RPMI8226 (cell line): Measurements from ENCODE around the gene INPP4B.

Source experiments
- DNase-seq: peaks from one replicate; pipeline ENCODE4 v3.0.0-alpha.2; 2015

INPP4B gene

DNA sequence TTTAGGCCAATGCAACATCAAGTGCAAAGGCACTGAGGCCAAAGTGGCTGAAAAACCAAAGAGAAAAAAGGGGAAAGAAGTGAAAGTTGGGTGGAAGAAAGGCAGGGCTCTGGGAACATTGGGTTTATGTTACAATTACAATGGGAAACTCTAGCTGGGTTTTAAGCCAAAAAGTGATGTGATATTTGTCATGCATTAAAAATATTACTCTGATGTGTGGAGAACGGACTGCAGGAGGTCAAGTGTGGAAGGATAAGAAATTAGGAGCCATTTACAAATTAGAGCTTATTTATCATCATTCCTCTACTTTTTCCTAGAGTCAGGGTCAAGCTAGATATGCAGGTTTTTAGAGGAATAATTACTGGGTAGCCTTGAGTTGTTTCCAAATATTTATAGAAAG is 516.8 kb downstream of the INPP4B start:
- DNase-seq: no peak

DNA sequence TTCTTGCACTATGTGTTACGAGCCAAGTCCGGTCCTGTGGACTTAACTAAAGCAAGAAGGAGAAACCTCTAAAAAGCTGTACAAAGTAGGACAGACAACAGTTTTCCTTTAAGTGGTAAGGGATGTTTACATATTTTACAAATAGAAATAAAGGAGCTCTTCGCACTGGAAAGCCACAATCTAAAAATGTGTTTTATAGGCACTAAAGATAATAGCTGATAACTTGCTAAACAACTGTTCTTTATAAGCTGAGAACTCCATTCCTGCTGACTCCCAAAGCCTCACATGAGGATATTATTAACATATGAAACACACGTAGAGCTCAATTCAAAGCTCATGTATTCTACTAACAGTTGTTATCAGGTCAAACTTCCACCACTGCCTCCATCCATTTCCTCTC is 519.9 kb downstream of the INPP4B start:
- no peak for DNase-seq

DNA sequence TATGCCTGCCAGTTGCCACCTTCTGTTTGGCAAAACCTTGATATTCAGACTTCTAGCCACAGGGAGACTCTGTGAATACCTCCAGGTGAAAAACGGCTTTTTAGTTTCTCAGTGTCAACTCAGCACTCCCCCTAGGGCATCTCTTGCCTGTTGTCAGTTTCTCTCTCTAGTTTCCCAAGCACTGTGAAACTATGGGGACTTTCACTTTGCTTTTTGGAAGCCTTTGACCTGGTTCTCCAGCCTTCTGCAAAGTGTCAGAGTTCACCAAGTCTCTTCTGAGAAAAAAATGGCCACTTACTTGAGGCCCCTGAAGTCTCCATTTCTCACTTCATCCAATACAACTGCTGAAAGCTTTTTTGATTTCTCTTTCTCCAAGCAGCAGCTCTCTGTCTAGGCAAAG is 521.5 kb downstream of the INPP4B start:
- DNase-seq: peak; percentile 68

DNA sequence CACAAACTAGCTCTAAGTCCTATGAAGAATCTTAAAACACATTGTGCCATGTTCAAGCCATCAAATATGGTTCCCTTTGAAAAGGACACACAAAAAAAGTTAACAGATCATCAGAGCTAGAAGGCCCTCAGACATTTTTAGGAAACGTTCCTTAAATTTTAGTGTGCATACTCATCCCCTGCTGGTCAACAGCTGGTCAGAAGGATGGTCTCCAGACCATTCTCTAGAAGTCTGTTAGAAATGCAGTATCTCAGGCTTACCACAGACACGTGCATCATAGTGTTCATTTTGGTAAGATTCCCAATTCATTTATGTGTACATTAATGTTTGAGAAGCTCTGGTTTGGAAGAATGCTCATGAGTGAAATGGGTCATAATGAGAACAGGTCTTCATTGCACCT is 523.1 kb downstream of the INPP4B start:
- no peak for DNase-seq

DNA sequence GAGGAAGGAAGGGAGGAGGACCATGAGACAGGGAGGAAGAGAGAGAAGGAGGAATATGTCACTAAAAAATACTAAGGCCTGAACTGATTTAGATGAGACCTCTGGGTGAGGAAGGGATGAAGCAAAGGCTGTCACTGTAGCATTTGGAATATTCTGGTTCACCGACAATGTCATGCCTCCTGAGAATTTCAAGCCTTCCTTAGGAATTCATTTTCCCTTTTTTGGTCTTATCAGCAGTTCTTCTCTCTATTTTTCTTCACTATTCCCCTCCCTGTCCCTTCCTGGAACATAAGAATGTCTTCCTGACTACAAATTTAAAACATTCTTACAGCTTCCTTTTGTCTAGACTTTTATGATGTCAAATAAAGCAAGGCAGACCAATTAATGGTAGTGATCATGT is 527.8 kb downstream of the INPP4B start:
- DNase-seq: no peak

DNA sequence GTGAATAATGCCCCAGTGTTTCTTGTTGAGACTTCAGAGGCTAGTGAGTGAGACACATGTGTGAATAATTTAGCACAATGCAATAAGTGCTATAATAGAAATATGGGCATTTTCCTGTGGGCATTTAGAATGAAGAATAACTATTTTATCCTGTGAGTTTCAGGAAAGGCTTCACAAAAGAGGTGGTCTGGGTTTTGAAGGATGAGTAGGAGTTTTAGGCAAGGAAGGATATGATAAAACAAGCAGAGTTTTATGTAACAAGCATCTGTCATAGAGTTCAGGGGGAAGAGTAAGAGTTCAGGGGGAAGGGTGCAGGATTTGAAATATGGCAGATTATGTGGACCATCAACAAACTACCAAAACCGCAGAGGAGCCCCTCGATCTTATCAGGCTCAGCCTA is 529.2 kb downstream of the INPP4B start:
- no peak for DNase-seq

DNA sequence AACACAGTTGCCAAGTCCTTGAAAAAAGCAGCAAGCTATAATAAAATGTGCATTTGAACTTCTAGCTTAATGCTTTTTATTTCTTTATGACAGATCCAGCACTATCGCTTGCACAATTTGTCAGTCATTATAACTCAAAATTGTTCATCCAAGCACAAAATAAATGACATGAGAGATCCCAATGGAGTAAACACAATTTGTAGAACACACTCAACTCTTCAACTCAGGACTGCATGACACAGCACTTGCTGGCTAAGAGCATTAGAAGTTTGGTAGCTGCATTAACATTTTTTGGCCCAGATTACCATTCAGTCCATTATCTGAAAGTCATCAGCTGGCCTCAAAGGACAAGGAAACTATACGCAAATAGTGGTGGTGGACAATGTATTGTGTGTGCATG is 530.1 kb downstream of the INPP4B start:
- peak; percentile 22 for DNase-seq

DNA sequence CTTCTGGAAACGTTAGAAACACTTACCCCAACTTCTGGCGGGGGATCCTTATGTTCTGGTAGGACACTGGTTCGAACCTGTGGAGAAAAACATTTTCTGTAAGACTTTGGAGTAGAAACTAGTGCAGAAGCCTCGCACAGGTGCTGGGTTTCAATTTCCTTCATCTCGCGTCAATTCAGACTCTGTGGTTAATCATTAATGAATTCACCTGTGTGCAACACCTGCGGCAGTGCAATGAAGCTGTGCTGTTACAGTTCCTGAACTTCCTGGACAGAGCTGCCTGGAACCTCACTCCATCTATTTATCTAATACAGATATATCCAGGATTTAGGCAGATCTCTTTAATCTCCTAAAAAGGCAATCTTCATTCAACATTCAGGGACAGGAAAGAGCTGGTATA is 531.4 kb downstream of the INPP4B start:
- DNase-seq: peak; percentile 47

DNA sequence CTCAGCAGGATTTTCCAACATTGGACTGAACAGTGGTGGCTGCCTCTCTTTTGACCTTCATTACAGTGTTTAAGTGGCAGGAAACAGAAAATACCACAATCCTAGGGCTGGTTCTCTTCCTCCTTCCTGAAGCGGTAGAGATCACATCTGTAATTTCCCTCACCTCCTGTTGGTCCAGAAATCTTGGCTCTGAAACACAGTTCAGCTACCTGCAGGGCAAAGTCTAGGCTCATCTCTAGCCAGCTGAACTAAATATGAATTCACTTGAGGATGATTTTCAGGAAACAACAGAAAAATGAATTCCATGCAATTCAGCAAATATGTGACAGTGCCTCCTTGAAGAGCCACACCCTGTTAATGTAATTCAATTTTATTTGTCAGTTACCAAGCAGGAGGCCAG is 531.9 kb downstream of the INPP4B start:
- peak; percentile 22 for DNase-seq

DNA sequence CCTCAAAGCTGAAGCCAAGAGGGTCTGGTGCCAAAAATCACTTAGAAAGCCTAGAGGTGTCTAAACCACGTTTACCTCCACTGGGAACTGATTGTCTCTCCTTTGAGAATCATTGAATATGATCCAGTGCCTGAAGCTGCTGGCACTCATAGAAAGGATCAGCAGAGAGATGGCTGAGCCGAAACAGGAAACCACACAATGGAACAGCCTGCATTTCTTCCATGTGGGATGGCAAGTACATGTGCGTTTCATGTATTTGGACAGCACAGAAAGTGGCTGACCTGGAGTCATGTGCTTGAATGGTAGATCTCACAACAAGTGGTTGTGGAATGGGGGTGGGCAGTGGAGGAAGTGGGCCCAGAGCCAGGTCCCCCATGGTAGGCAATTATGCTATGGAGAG is 533.7 kb downstream of the INPP4B start:
- DNase-seq: no peak

DNA sequence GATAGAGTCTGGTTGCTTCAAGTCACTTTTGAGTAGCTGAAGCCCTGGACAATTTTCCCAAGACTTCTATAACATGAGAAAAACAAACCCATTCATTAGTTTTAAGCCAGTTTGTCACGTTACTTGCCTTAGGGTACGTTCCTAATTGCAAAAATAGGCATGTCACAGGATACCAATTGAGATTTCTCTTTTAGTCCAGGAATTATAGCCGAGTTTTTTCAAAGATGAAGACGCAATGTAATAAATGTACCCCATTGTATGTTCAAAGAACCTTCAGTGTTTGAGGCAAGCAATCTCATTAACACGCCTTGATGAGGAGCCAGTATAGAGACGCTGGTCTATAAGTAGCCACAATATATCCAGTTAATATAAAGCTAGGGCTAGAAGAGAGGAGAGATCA is 534.2 kb downstream of the INPP4B start:
- no peak for DNase-seq

DNA sequence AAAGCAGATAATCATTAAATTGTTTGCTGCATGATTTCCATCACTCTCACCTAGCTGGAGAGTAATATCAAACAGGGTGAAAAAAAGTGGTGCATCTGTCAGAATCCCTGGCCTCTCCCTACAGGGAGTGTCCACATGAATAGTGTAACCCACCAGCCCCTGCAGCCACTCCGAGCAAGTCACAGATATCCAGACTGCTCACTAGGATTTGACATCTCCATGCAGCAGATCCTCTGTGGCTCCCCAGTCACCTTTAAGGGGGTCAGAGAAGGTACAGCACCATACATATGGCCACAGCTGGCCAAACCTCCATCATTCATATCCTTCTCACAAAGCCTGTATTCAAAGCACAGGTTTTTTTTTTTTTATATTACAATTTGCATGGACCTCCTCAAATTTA is 536.3 kb downstream of the INPP4B start:
- no peak for DNase-seq

DNA sequence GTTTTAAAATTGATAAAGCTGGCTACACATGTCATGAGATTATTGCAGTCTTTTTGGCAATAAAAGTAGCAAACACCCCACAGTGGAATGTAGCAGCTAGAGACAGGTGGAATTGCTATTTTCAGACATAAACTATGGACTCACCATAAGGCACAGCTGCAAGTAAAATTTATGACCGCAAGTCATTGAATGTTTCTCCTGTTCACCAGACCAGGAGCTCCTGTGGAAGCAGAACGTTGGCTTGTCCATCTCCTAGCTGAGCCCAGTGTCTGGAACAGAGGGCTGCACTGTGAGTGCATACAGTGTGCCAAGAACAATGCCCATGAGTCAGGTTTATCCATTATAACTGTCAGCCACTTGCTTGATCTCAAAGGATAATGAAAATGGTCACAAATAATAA is 538.2 kb downstream of the INPP4B start:
- no peak for DNase-seq

DNA sequence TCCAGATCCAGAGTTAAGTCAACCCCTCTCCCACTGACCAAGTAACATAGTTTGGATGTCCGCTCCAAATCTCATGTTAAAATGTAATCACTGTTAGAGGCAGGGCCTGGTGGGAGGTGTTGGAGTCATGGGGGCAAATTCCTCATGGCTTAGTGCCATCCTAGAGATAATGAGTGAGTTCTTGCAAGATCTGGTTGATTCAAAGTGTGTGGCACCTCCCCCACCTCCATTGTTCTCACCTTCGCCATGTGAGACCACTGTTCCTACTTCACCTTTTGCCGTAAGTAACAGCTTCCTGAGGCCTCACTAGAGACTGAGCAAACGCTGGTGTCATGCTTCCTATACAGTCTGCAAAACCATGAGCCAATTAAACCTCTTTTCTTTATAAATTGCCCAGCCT is 548.8 kb downstream of the INPP4B start:
- no peak for DNase-seq

DNA sequence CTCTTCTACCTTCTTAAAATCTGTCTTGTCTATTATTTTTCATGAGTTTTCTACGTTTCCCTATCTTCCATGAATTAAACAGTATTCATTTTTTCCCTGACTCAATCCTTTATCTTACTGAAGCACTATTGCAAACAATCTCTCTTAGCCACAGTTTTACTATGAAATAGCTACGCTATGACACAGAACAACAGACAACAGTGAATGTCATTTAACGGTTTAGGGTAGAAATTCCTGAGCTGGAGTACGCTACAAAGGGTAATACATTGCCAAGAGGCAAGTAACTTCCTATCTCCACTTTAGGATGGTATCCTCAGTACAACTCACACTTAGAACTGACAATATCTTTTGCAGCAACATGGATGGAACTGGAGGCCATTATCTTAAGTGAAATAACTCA is 552.6 kb downstream of the INPP4B start:
- DNase-seq: no peak

DNA sequence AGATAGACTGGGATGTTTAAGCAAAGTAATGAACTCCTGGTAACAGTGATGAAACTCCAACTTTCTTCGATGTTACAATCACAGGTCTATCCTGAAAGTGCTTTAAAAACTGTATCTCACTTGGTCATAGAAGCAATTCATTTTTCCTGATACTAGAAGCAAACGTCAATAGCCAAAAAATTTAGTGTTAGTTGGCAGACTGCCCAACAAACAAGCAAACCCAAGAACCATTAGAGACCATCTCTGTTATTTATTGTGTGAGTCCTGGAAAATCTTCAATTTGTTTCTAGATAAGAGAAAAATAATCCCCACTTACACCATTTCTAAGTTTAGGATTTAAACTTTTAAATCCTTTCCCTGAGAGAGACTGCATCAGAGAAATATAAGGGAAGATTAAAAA is 553.9 kb downstream of the INPP4B start:
- DNase-seq: no peak

DNA sequence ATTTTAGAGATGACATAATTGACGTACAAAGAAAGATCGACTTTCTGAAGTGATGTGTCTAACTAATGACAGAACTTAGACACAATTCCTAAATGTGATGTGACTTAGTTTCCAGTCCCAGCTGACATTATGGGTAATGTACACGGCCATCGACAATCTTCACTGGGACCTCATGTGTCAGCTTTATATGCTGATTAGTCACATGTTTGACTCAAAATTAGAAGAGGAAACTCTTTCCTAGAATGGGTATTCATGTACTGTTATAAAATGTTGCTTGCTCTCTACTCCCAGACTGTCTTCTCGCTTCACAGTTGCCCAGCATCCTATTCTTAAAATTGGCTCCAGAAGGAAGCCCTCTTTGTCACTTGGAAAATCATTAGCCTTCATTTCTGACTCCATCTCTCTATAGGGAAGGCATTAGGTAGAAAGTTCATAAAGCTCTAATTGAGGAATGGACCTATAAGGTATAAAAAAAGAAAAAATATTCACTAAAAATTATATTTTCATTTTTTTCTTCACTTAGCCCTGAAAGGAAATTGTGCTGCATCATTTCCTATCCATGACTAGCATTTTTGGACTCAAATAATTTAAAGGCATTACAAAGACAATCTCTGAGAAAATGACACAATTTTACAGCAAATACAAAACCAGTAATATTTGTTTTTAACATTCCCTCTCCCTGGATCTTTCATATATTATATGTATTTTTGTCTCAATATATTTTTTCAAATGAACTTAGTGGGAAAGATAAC is 554.6 kb downstream of the INPP4B start:
- DNase-seq: no peak

DNA sequence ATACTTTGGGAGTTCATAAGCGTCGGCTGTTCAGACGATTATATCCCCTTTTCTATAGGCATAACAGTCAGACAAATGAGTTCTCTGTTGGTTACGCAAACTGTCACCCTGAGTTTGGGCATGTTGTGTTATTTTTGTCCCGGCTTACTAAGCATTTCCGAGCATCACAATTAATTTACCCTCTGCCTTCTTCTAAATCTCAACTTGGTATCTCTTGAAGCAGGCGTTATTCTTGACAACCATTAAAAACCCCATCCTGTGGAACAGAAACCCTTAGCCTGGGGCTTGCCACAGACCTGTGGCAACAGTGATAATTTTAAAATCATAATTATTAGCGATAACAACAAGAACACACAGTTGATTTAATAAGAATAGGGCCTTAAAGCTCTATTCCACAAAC is 558.7 kb downstream of the INPP4B start:
- no peak for DNase-seq

DNA sequence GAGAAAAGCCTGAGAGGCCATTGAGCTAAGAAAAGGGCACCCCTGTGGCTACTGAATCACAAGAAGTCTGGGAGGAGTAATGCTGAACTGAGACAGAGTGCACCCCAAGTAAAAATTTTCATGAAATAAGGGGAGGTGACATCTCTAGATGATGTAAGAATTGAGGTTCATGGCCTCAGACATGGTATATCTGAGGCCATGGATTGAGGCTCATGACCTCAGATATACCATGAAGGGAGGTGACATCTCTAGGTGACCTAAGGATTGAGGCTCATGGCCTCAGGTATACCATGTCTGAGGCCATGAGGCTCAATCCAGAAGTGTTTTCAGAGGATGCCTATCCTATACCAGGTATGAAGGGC is 560.9 kb downstream of the INPP4B start:
- DNase-seq: no peak

DNA sequence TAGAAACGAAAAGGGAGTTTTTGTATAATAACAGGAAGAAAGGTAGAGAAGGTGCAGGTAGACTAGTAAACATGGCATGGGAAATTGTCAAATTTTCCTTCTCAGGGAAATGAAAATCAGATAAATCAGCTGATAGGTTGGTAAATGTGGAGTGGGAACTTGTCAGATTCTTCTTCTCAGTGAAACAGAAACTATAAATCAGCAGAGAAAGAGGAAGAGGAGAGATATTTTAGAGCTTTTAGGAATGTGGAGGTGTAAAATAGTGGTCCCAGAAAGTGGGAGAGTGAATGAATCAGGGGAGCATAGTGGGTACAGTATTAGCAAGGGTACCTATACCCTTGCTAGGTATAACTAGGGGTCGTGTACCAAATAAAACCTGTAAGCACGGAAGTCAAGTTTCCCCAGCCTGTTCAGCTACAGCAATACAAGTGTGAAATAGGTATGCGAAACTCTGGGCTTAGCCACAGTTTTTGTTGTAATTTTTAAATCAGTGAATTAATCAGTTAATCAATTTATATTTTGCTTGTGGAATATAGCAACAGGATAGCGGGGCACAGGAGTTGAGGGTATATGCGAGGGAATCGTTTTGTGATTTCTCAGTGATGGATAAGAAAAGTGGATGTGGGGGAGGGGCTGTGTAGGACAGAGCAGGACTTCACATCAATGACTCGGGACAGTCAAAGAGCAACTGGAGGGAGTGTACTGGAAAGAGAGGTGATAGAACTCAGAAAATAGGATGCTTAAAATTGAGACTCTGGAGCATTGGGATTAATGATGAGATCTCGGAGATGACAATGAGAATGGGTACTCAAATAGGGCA is 561.5 kb downstream of the INPP4B start:
- DNase-seq: no peak

DNA sequence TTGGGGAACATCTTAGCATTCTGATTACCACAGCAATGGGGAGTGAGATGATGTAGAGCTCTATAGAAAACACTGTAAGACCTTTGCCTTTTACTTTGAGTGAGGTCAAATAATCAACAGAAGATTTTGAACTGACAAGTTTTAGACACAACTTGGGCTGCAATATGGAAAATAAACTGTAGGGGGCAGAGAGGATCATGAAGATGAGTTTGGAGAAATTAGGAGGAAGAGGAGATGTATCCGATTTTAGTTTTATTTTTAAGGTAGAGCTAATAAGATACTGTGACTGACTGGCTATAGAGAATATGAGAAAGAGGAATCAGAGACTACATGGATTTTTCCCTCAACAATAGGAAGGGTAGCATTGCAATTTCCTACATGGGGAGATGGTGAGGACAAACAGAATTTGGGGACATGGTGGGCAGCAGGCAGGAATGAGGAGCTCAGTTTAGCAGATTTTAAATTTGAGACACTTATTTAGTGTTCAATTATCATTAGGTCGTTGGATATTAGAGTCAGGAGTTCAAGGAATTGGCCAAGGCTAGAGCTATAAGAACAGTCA is 563.1 kb downstream of the INPP4B start:
- no peak for DNase-seq

DNA sequence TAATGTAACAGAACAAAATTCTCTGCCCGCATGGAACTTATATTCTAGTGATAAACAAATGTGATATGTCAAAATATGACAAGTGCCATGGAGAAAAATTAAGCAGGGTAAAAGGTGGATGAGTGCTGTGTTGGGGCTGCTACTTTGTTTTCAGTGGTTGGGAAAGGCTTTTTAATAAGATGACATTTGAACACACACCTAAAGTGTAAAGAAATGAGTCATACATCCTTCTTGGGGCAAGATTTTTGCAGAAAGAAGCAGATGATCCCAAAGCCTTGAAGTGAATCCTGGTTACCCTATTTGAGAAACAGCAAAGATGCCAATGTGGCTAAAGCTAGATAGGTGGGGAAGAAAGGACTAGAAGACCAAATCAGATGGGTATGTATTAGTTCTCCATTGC is 564.1 kb downstream of the INPP4B start:
- no peak for DNase-seq

DNA sequence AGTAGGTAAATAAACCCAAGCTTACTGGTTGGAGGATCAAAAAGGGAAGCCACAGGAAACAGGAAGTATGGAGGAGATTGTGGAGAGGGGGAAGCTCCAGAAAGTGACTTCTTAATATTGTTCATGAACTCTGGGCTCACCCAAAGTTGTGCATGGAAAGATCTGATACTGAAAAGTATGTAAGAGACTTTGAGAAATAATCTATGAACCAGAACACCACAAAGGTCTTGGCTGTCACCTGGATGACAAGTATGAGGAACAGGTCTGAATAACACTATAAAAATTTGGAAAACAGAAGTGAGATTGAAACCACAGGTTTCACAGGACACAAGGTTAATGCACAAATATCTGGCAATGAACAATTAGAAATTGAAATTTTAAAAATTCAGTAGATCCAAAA is 567.4 kb downstream of the INPP4B start:
- peak; percentile 26 for DNase-seq

DNA sequence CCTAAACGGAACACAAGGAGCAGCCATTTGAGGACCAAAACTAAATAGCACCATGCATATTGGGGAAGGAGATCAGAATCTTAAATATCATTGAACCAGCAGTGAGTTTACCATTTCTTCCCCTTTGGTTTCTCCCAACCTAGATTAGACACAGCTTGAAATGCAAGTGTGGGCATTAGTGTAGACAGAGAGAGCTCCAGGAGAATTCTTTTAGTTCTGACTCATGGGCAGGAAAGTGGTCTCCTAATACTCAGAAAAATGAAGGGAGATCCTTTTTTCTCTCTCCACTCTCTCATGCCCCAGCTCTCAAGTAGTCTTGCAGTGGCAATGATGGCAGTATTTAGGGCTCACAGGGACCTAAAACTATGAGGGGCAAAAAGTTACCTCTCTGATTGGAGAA is 567.9 kb downstream of the INPP4B start:
- DNase-seq: no peak
